Measurements from ENCODE around the gene DHRS12.

DHRS12 gene

GRCh38 chr13:51721496-51721895, 82.5 kb downstream of the DHRS12 start:
- no peaks in the 10 kb centered on the region for H3K9me3 ChIP-seq (ENCODE audit: insufficient read depth, low read length, severe bottlenecking)
- no peak overlapping the region for H3K27ac ChIP-seq (ENCODE audit: low read length)
- H3K79me2 ChIP-seq (ENCODE audit: insufficient read depth, low read length) = no peaks in the 10 kb centered on the region
- no peak overlapping the region for H3K4me2 ChIP-seq (ENCODE audit: insufficient read depth, low read length)
- no peak for TF ChIP-seq EZH2 (IDR thresholded peaks at IDR 0.05; ENCODE audit: borderline replicate concordance, low read depth, low read length, severe bottlenecking)
- TF ChIP-seq, protein P1, sequence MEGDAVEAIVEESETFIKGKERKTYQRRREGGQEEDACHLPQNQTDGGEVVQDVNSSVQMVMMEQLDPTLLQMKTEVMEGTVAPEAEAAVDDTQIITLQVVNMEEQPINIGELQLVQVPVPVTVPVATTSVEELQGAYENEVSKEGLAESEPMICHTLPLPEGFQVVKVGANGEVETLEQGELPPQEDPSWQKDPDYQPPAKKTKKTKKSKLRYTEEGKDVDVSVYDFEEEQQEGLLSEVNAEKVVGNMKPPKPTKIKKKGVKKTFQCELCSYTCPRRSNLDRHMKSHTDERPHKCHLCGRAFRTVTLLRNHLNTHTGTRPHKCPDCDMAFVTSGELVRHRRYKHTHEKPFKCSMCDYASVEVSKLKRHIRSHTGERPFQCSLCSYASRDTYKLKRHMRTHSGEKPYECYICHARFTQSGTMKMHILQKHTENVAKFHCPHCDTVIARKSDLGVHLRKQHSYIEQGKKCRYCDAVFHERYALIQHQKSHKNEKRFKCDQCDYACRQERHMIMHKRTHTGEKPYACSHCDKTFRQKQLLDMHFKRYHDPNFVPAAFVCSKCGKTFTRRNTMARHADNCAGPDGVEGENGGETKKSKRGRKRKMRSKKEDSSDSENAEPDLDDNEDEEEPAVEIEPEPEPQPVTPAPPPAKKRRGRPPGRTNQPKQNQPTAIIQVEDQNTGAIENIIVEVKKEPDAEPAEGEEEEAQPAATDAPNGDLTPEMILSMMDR (IDR thresholded peaks at IDR 0.05; ENCODE audit: borderline replicate concordance, extremely low read depth, low read length, poor library complexity, severe bottlenecking) = no peak
- no peaks in the 10 kb centered on the region for H3K27me3 ChIP-seq (ENCODE audit: insufficient read depth, low read length, poor library complexity)
- ATAC-seq (ENCODE audit: insufficient read depth, low read depth) (no peak; the same call in 2 of the 3 replicates), DNase-seq (no peak)
- no peak overlapping the region for H3K4me3 ChIP-seq (ENCODE audit: low read depth in 1 of 2, low read length in 2 of 2)
- no peaks in the 10 kb centered on the region for H4K20me1 ChIP-seq (ENCODE audit: insufficient read depth, low read length)
- no peak overlapping the region for H2AFZ ChIP-seq (ENCODE audit: low read depth, low read length)
- H3K36me3 ChIP-seq (ENCODE audit: insufficient read depth, low read length) = no peaks in the 10 kb centered on the region
- no peaks in the 10 kb centered on the region for H3K4me1 ChIP-seq (ENCODE audit: insufficient read depth, low read length)
- H3K9ac ChIP-seq (ENCODE audit: low read depth, low read length) = no peak overlapping the region

- no peaks in the 10 kb centered on the region for H3K79me2 ChIP-seq (ENCODE audit: insufficient read depth, low read length)
- H3K4me3 ChIP-seq (ENCODE audit: low read depth in 1 of 2, low read length in 2 of 2) = no peak overlapping the region
- no peaks in the 10 kb centered on the region for H4K20me1 ChIP-seq (ENCODE audit: insufficient read depth, low read length)
- H3K9me3 ChIP-seq (ENCODE audit: insufficient read depth, low read length, severe bottlenecking) = no peaks in the 10 kb centered on the region
- no peak overlapping the region for H3K9ac ChIP-seq (ENCODE audit: low read depth, low read length)
- no peak for TF ChIP-seq EZH2 (IDR thresholded peaks at IDR 0.05; ENCODE audit: borderline replicate concordance, low read depth, low read length, severe bottlenecking)
- TF ChIP-seq, protein P1 (IDR thresholded peaks at IDR 0.05; ENCODE audit: borderline replicate concordance, extremely low read depth, low read length, poor library complexity, severe bottlenecking) = no peak
- no peak overlapping the region for H3K27ac ChIP-seq (ENCODE audit: low read length)
- DNase-seq (no peak), ATAC-seq (ENCODE audit: insufficient read depth, low read depth) (no peak)
- no peaks in the 10 kb centered on the region for H3K36me3 ChIP-seq (ENCODE audit: insufficient read depth, low read length)
- H2AFZ ChIP-seq (ENCODE audit: low read depth, low read length) = no peak overlapping the region
- no peak overlapping the region for H3K4me2 ChIP-seq (ENCODE audit: insufficient read depth, low read length)
- H3K4me1 ChIP-seq (ENCODE audit: insufficient read depth, low read length) = no peaks in the 10 kb centered on the region
- no peaks in the 10 kb centered on the region for H3K27me3 ChIP-seq (ENCODE audit: insufficient read depth, low read length, poor library complexity)
Observed at GRCh38 chr13:51719394-51719793, 84.6 kb downstream of the DHRS12 start.

Data from DND-41 (cell line).